ENCODE results near the gene NDUFA11.
A peak's percentile ranks its signal among the peaks of the same experiment; 100 is the strongest.

NDUFA11 gene

GRCh38 chr19:5904352-5905113, 943 bp upstream of the NDUFA11 start, which contains the start of gene VMAC:
VMAC (plus strand) TSS chr19:5904872; CDS start chr19:5904891, 19 bp downstream.
- H3K4me1 Mint-ChIP-seq (ENCODE audit: low read depth) = peaks cover 31% of the 10 kb centered on the region
- H3K27me3 Mint-ChIP-seq = no peaks in the 10 kb centered on the region
- H3K27ac Mint-ChIP-seq = peak within 1 kb of the TSS; percentile 99
- H3K36me3 Mint-ChIP-seq = no peaks in the 10 kb centered on the region
- peak within 1 kb of the TSS; percentile 99 for H3K4me3 Mint-ChIP-seq
- no peaks in the 10 kb centered on the region for H3K9me3 Mint-ChIP-seq (ENCODE audit: low read depth)

- Mint-ChIP-seq H3K27ac (peak overlapping the region; percentile 99), H3K4me1 (ENCODE audit: low read depth) (peaks cover 31% of the 10 kb centered on the region), H3K4me3 (peak overlapping the region; percentile 99), H3K36me3 (no peaks in the 10 kb centered on the region), H3K27me3 (no peaks in the 10 kb centered on the region), H3K9me3 (ENCODE audit: low read depth) (no peaks in the 10 kb centered on the region)
Observed at GRCh38 chr19:5903056-5903623, 450 bp downstream of the NDUFA11 start.

GRCh38 chr19:5900976-5901375, 2.6 kb downstream of the NDUFA11 start:
- Mint-ChIP-seq H3K4me3 (peak overlapping the region; percentile 33), H3K27ac (peak overlapping the region; percentile 7)

DNA sequence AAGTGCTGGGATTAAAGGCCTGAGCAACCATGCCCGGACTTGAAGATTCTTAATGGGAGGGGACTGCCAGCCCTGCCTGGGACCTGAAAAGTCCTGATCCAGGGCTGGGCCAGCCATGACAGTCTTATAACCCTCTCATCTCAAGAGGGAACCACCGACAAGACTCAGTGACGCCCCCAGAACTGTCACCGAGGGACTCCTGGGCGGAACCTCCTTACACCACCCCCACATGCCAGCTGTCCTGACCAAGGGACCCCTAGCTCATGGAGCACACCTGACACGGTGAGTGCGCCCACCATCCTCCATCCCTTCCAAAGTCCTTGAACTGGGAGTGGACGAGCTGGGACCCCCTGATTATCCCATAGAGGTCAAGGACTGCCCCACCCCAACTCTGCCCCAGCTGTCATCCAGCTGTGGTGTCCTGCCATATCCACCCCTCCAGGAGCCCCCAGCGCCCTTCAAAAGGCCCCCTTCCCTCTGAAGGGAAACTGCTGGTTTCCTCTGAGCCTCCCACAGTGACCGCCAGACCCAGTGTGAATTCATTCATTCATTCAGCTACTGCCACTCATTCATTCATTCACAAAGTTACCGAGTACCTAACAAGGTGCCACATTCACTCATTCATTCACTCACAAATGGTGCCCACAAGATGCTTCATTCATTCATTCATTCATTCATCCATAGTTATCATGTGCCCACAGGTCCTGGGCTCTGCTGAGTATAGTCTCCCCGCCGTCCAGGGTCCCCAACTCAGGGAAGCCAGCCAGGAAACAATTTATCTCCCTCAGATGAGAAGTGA, 3.7 kb downstream of the NDUFA11 start:
- Mint-ChIP-seq H3K27ac (no peak overlapping the region), H3K4me3 (peak overlapping the region; percentile 20), H3K27me3 (no peaks in the 10 kb centered on the region), H3K9me3 (ENCODE audit: low read depth) (no peaks in the 10 kb centered on the region), H3K4me1 (ENCODE audit: low read depth) (peaks cover 13% of the 10 kb centered on the region), H3K36me3 (no peaks in the 10 kb centered on the region)

More at GRCh38 chr19:5900976-5901375, 2.6 kb downstream of the NDUFA11 start:
- peaks cover 15% of the 10 kb centered on the region for H3K4me1 Mint-ChIP-seq (ENCODE audit: low read depth)
- no peaks in the 10 kb centered on the region for H3K36me3 Mint-ChIP-seq
- no peaks in the 10 kb centered on the region for H3K27me3 Mint-ChIP-seq
- H3K9me3 Mint-ChIP-seq (ENCODE audit: low read depth) = no peaks in the 10 kb centered on the region

- Mint-ChIP-seq H3K36me3 (no peaks in the 10 kb centered on the region), H3K4me3 (no peak overlapping the region), H3K9me3 (ENCODE audit: low read depth) (no peaks in the 10 kb centered on the region), H3K27ac (no peak overlapping the region), H3K4me1 (ENCODE audit: low read depth) (peaks cover 10% of the 10 kb centered on the region), H3K27me3 (no peaks in the 10 kb centered on the region)
Observed at GRCh38 chr19:5897189-5897969, 6.2 kb downstream of the NDUFA11 start.

DNA sequence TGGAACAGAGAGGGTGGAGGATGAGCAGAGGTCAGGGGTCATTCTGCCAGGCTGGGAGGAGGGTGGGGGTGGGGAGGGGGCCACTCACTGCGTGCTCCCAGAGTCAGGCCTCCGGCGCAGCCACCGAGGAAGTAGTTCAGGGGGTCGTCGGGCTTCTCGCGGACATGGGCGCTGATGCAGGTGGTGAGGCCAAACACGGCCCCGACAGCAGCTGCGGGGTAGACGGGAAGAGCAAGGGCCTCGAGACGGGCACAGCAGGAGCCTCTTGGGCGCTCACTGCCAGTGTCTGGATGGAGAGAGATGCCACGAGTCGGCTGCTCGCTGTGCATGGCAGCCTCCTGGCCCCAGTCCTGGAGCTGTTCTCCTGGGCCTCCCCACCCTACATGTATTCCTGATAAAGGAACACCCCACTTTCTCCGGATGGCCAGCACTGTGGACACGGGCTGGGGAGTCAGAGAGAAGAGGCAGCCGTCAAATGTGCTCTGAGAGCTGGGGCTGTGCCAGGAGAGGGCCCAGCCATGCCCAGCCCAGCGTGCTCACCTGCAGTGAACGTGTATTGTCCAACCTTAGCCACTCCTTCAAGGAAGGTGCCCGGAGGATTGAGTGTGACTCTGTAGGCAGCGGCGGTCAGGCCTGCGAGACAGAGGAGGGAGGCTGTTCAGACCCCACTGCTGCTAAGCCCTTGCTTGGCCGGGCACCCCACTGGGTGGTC, 7.1 kb downstream of the NDUFA11 start:
- Mint-ChIP-seq H3K27ac (no peak overlapping the region), H3K9me3 (ENCODE audit: low read depth) (no peaks in the 10 kb centered on the region), H3K4me3 (no peak overlapping the region), H3K4me1 (ENCODE audit: low read depth) (peaks cover 12% of the 10 kb centered on the region), H3K27me3 (no peaks in the 10 kb centered on the region), H3K36me3 (no peaks in the 10 kb centered on the region)

- no peak overlapping the region for H3K4me3 Mint-ChIP-seq
- peaks cover 7% of the 10 kb centered on the region for H3K4me1 Mint-ChIP-seq (ENCODE audit: low read depth)
- H3K36me3 Mint-ChIP-seq = no peaks in the 10 kb centered on the region
- H3K9me3 Mint-ChIP-seq (ENCODE audit: low read depth) = no peaks in the 10 kb centered on the region
- no peaks in the 10 kb centered on the region for H3K27me3 Mint-ChIP-seq
- no peak overlapping the region for H3K27ac Mint-ChIP-seq
Observed at GRCh38 chr19:5895890-5896289, 7.7 kb downstream of the NDUFA11 start.

DNA sequence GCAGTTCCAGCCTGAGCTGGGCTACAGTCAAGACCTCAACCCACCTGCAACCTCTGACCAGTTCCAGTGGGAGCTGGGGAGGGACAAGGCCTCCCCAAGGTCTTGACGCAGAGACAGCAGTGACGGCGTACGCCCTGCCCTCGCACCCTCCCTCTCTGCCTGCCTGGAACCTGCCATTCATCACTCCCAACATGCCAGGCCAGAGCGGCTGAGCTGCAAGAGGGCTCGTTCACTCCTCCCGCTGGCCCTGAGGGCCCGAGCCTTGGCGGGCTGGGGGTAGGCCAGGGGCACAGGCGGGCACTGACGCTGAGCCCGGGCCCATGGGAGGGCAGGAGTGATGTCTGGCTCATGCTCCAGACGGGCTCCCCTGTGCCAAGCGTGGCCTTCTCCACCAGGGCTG, 8.2 kb downstream of the NDUFA11 start:
- no peaks in the 10 kb centered on the region for H3K36me3 Mint-ChIP-seq
- H3K9me3 Mint-ChIP-seq (ENCODE audit: low read depth) = no peaks in the 10 kb centered on the region
- H3K27ac Mint-ChIP-seq = no peak overlapping the region
- no peak overlapping the region for H3K4me3 Mint-ChIP-seq
- no peaks in the 10 kb centered on the region for H3K27me3 Mint-ChIP-seq
- H3K4me1 Mint-ChIP-seq (ENCODE audit: low read depth) = peaks cover 7% of the 10 kb centered on the region

DNA sequence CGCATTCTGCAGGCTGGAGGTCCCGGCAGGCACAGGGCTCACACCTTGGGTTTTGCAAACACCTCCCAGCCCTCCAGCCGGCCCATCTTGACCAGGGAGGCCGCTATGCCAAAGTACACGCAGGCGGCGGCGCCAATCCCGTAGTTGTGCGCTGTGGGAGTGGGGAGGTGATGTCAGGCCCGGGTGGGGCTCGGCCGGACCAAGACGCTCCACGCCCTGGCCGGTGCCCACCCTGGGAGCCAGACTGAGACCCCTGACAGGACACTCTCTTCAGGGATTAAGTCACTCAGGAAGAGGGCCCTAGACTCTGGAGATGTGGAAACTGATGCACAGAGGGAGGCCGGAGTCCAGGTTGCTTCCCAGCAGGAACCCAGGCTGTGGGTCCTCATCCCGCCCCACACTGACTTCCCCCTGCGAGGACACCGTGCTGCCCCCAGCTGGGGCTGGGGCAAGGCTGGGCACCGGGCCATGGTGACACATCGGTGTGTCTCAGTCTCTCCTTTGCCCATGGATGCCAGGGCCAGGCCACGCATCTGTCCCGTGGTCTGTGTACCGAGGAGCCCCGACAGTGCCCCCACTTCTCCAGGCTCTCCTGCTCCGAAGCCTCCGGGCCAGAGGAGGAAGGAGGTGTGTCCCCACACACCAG, 8.8 kb downstream of the NDUFA11 start:
- Mint-ChIP-seq H3K27ac (no peak overlapping the region), H3K27me3 (no peaks in the 10 kb centered on the region), H3K36me3 (no peaks in the 10 kb centered on the region), H3K4me1 (ENCODE audit: low read depth) (peaks cover 3% of the 10 kb centered on the region), H3K4me3 (no peak overlapping the region), H3K9me3 (ENCODE audit: low read depth) (no peaks in the 10 kb centered on the region)

DNA sequence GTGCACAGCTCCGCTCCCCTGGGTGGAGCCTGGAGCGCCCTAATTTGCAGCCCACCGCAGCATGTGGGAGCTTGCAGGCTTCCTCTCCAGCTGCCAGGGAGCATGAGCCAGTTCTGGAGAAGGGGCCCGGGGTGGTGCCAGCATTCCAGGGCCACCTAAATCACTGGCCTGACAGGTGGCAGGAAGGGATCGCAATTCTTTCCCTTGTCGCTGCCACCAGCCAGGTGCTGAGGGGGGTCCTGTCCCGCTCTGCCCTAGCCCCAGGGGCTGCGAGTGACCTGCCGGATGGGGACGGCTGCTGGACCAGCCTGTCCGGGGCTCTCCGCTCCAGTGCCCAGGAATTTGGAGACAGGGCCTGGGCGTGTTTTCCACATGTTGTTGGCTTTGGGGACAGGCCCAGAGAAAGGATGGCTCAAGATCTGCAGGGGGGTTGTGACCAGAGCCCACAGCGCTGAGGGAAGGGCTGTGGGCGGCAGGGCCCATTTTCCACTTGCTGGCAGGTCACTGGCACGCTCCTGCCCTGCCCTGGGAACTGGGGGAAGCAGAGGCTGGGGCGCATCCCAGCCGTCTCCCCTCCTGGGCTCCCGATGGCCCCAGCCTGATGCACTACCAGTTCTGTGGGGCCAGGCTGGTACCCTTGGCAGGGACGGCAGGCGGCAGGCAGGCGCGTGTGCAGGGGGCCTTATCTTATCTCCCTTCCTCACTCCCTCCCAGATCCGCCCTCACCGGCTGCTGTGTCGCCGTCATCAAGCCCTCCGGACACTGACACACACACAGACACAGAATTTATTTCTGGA, 9.5 kb downstream of the NDUFA11 start:
- no peaks in the 10 kb centered on the region for H3K27me3 Mint-ChIP-seq
- H3K4me3 Mint-ChIP-seq = no peak overlapping the region
- no peaks in the 10 kb centered on the region for H3K36me3 Mint-ChIP-seq
- H3K9me3 Mint-ChIP-seq (ENCODE audit: low read depth) = no peaks in the 10 kb centered on the region
- no peak overlapping the region for H3K27ac Mint-ChIP-seq
- H3K4me1 Mint-ChIP-seq (ENCODE audit: low read depth) = peaks cover 3% of the 10 kb centered on the region

DNA sequence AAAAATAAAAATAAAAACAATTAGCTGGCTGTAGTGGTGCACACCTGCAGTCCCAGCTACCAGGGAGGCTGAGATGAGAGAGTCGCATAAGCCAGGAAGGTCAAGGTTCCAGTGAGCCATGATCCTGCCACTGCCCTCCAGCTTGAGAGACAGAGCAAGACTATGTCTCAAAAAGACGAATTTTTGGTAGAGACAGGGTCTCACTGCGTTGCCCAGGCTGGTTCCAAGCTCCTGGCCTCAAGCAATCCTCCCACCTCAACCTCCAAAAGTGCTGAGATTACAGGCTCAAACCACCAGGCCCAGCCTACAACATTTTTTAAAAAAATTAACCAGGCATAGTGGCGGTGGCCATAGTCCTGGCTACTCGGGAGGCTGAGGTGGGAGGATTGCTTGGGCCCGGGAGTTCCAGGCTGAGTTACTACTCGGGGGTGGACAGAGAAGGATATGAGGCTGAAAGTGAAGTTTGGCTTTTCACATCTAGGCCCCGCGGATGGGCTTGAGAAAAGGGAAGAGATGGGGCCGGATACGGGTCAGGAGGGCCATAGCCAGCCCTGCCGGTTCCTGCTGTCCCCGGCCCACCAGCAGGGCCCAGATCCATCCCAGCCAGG, 10.2 kb downstream of the NDUFA11 start:
- Mint-ChIP-seq H3K4me1 (ENCODE audit: low read depth) (peaks cover 3% of the 10 kb centered on the region), H3K27me3 (no peaks in the 10 kb centered on the region), H3K9me3 (ENCODE audit: low read depth) (no peaks in the 10 kb centered on the region), H3K36me3 (no peaks in the 10 kb centered on the region), H3K4me3 (no peak overlapping the region), H3K27ac (no peak overlapping the region)

GRCh38 chr19:5892772-5893275, 10.8 kb downstream of the NDUFA11 start:
- H3K4me3 Mint-ChIP-seq = no peak overlapping the region
- no peak overlapping the region for H3K27ac Mint-ChIP-seq
- no peaks in the 10 kb centered on the region for H3K9me3 Mint-ChIP-seq (ENCODE audit: low read depth)
- peaks cover 3% of the 10 kb centered on the region for H3K4me1 Mint-ChIP-seq (ENCODE audit: low read depth)
- H3K27me3 Mint-ChIP-seq = no peaks in the 10 kb centered on the region
- H3K36me3 Mint-ChIP-seq = no peaks in the 10 kb centered on the region
